HL-60 (cell line): ENCODE measurements around the gene ZNRF3.

Source experiments
- GABPA ChIP-seq: IDR thresholded peaks from 2 replicates; pipeline ENCODE4 v1.6.1; 2012; ENCODE audit warnings: low read depth
- POLR2AphosphoS5 ChIP-seq: IDR thresholded peaks from 2 replicates; pipeline ENCODE4 v1.6.1; 2012; ENCODE audit warnings: low read depth
- SPI1 ChIP-seq: IDR thresholded peaks from 2 replicates; pipeline ENCODE4 v1.6.1; 2012; ENCODE audit warnings: low read depth, mild to moderate bottlenecking, borderline replicate concordance
- TF ChIP-seq, protein P1 (sequence below): IDR thresholded peaks from one replicate; pipeline ENCODE4 v1.5.1; 2011; ENCODE audit warnings: low read length, control low read depth, inconsistent platforms; ENCODE audit not compliant: insufficient read depth
- TF ChIP-seq, protein P2 (sequence below): IDR thresholded peaks from 2 replicates; pipeline ENCODE4 v1.6.1; 2012; ENCODE audit warnings: low read depth; ENCODE audit not compliant: insufficient replicate concordance

DNA sequence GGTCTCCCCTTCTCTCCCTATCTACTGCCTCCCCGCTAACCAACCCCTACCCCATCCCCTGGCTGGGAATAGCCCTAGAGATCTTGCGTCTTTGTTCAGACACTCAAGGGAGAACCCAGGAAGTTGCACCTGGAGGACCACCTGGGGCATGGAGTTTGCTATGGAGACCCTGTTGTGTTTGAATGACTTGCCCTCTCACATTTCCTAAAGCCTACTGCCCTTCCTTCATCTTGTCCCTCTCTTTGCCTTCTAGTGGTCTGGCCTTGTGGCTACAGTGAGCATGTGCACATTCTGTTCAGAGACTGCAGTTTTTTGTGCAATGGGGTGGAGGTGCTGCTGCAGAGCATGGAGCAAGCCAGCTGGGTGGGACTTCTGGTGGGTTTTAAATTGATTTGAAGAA, 42.5 kb downstream of the ZNRF3 start:
- TF ChIP-seq, protein P1, sequence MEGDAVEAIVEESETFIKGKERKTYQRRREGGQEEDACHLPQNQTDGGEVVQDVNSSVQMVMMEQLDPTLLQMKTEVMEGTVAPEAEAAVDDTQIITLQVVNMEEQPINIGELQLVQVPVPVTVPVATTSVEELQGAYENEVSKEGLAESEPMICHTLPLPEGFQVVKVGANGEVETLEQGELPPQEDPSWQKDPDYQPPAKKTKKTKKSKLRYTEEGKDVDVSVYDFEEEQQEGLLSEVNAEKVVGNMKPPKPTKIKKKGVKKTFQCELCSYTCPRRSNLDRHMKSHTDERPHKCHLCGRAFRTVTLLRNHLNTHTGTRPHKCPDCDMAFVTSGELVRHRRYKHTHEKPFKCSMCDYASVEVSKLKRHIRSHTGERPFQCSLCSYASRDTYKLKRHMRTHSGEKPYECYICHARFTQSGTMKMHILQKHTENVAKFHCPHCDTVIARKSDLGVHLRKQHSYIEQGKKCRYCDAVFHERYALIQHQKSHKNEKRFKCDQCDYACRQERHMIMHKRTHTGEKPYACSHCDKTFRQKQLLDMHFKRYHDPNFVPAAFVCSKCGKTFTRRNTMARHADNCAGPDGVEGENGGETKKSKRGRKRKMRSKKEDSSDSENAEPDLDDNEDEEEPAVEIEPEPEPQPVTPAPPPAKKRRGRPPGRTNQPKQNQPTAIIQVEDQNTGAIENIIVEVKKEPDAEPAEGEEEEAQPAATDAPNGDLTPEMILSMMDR: no peak
- TF ChIP-seq, protein P2, sequence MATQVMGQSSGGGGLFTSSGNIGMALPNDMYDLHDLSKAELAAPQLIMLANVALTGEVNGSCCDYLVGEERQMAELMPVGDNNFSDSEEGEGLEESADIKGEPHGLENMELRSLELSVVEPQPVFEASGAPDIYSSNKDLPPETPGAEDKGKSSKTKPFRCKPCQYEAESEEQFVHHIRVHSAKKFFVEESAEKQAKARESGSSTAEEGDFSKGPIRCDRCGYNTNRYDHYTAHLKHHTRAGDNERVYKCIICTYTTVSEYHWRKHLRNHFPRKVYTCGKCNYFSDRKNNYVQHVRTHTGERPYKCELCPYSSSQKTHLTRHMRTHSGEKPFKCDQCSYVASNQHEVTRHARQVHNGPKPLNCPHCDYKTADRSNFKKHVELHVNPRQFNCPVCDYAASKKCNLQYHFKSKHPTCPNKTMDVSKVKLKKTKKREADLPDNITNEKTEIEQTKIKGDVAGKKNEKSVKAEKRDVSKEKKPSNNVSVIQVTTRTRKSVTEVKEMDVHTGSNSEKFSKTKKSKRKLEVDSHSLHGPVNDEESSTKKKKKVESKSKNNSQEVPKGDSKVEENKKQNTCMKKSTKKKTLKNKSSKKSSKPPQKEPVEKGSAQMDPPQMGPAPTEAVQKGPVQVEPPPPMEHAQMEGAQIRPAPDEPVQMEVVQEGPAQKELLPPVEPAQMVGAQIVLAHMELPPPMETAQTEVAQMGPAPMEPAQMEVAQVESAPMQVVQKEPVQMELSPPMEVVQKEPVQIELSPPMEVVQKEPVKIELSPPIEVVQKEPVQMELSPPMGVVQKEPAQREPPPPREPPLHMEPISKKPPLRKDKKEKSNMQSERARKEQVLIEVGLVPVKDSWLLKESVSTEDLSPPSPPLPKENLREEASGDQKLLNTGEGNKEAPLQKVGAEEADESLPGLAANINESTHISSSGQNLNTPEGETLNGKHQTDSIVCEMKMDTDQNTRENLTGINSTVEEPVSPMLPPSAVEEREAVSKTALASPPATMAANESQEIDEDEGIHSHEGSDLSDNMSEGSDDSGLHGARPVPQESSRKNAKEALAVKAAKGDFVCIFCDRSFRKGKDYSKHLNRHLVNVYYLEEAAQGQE: no peak
- TF ChIP-seq GABPA (no peak), POLR2AphosphoS5 (no peak), SPI1 (no peak)
